WTC11 (cell line): Measurements from ENCODE around the gene MAGEA4.

Experiments used
- CREB1 ChIP-seq: sonication (generic); formaldehyde crosslinking; IDR thresholded peaks from 2 replicates; pipeline ENCODE4 v1.8.0; 2023; ENCODE audit warnings: mild to moderate bottlenecking, missing genetic modification reagents
- OVOL2 ChIP-seq: fragments of 250-450 bp; sonication (Bioruptor Pico); IDR thresholded peaks from 2 replicates; pipeline ENCODE4 v1.9.0; 2021; ENCODE audit warnings: mild to moderate bottlenecking, borderline replicate concordance
- SP1 ChIP-seq: sonication (generic); formaldehyde crosslinking; conservative IDR thresholded peaks from 2 replicates; pipeline ENCODE4 v1.8.1; 2022; ENCODE audit warnings: missing genetic modification reagents
- TCF7 ChIP-seq: sonication (generic); formaldehyde crosslinking; IDR thresholded peaks from 2 replicates; pipeline ENCODE4 v1.8.0; 2022; ENCODE audit warnings: mild to moderate bottlenecking, low read depth, missing genetic modification reagents, moderate library complexity
- ZNF138 ChIP-seq: sonication (generic); formaldehyde crosslinking; conservative IDR thresholded peaks from 2 replicates; pipeline ENCODE4 v1.8.1; 2022; ENCODE audit warnings: mild to moderate bottlenecking, moderate library complexity, missing genetic modification reagents
- ZNF317 ChIP-seq: sonication (generic); formaldehyde crosslinking; IDR thresholded peaks from 2 replicates; pipeline ENCODE4 v1.8.1; 2023; ENCODE audit warnings: low read depth, mild to moderate bottlenecking, moderate library complexity, missing genetic modification reagents, borderline replicate concordance
- TF ChIP-seq, protein P1 (sequence below): sonication (generic); formaldehyde crosslinking; IDR thresholded peaks from 2 replicates; pipeline ENCODE4 v1.8.1; 2023; ENCODE audit warnings: mild to moderate bottlenecking, missing genetic modification reagents
- TF ChIP-seq, protein P2 (sequence below): fragments of 200-600 bp; IDR thresholded peaks from 2 replicates; pipeline ENCODE4 v1.8.0; 2022; ENCODE audit warnings: antibody characterized with exemption
- TF ChIP-seq, protein P3 (sequence below): sonication (generic); formaldehyde crosslinking; IDR thresholded peaks from 2 replicates; pipeline ENCODE4 v1.8.1; 2022; ENCODE audit warnings: mild to moderate bottlenecking, moderate library complexity, missing genetic modification reagents
- TF ChIP-seq, protein P4 (sequence below): sonication (generic); formaldehyde crosslinking; IDR thresholded peaks from 2 replicates; pipeline ENCODE4 v1.8.0; 2022; ENCODE audit warnings: missing genetic modification reagents
- TF ChIP-seq, protein P5 (sequence below): sonication (generic); formaldehyde crosslinking; IDR thresholded peaks from 2 replicates; pipeline ENCODE4 v1.8.0; 2022; ENCODE audit warnings: mild to moderate bottlenecking, missing genetic modification reagents

DNA sequence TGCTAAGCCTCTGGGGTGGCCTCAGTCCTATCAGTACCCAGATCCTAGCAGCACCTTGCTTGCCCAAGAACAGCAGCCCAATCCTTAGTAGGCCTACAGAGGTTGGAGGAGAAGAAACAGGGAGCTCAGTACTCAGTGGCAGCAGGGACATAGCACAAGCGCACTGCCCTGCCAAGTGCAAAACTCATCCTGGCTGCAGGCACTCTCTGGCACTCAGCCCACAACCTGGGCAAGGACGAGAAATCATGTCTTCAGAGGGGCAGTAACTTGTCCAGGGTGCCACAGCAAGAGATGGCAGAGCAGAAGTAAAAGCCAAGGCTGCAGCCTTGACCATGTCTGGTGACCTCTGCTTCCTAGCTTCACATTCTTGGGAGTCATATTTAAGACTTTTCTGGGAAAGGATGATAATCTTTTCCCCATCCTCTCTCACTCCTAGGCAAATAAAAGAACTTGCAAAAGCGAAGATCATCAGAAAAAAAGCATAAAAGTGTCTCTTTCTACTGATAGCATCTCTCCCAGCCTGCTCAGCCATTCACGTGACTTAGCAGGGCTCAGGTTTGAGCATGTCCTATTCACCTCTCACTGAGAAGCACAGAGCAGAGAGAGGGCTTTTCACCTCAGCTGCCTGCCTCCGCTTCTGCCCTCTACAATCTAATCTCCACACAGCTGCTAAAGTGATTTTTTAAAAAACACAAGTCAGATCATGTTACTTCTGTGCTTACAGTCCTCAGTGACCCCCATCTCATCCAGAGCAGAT is 37.2 kb upstream of the MAGEA4 start:
- TF ChIP-seq, protein P1, sequence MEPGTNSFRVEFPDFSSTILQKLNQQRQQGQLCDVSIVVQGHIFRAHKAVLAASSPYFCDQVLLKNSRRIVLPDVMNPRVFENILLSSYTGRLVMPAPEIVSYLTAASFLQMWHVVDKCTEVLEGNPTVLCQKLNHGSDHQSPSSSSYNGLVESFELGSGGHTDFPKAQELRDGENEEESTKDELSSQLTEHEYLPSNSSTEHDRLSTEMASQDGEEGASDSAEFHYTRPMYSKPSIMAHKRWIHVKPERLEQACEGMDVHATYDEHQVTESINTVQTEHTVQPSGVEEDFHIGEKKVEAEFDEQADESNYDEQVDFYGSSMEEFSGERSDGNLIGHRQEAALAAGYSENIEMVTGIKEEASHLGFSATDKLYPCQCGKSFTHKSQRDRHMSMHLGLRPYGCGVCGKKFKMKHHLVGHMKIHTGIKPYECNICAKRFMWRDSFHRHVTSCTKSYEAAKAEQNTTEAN = no peak
- no peak for TF ChIP-seq ZNF138 (CRISPR knock-in tag)
- no peak for TF ChIP-seq ZNF317
- TF ChIP-seq, protein P2, sequence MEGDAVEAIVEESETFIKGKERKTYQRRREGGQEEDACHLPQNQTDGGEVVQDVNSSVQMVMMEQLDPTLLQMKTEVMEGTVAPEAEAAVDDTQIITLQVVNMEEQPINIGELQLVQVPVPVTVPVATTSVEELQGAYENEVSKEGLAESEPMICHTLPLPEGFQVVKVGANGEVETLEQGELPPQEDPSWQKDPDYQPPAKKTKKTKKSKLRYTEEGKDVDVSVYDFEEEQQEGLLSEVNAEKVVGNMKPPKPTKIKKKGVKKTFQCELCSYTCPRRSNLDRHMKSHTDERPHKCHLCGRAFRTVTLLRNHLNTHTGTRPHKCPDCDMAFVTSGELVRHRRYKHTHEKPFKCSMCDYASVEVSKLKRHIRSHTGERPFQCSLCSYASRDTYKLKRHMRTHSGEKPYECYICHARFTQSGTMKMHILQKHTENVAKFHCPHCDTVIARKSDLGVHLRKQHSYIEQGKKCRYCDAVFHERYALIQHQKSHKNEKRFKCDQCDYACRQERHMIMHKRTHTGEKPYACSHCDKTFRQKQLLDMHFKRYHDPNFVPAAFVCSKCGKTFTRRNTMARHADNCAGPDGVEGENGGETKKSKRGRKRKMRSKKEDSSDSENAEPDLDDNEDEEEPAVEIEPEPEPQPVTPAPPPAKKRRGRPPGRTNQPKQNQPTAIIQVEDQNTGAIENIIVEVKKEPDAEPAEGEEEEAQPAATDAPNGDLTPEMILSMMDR = no peak
- TF ChIP-seq, protein P3, sequence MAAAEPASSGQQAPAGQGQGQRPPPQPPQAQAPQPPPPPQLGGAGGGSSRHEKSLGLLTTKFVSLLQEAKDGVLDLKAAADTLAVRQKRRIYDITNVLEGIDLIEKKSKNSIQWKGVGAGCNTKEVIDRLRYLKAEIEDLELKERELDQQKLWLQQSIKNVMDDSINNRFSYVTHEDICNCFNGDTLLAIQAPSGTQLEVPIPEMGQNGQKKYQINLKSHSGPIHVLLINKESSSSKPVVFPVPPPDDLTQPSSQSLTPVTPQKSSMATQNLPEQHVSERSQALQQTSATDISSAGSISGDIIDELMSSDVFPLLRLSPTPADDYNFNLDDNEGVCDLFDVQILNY (CRISPR knock-in tag) = no peak
- no peak for TF ChIP-seq SP1 (CRISPR knock-in tag)
- no peak for TF ChIP-seq OVOL2 (CRISPR knock-in tag)
- no peak for TF ChIP-seq TCF7 (CRISPR knock-in tag)
- no peak for TF ChIP-seq CREB1 (CRISPR knock-in tag)
- TF ChIP-seq, protein P4, sequence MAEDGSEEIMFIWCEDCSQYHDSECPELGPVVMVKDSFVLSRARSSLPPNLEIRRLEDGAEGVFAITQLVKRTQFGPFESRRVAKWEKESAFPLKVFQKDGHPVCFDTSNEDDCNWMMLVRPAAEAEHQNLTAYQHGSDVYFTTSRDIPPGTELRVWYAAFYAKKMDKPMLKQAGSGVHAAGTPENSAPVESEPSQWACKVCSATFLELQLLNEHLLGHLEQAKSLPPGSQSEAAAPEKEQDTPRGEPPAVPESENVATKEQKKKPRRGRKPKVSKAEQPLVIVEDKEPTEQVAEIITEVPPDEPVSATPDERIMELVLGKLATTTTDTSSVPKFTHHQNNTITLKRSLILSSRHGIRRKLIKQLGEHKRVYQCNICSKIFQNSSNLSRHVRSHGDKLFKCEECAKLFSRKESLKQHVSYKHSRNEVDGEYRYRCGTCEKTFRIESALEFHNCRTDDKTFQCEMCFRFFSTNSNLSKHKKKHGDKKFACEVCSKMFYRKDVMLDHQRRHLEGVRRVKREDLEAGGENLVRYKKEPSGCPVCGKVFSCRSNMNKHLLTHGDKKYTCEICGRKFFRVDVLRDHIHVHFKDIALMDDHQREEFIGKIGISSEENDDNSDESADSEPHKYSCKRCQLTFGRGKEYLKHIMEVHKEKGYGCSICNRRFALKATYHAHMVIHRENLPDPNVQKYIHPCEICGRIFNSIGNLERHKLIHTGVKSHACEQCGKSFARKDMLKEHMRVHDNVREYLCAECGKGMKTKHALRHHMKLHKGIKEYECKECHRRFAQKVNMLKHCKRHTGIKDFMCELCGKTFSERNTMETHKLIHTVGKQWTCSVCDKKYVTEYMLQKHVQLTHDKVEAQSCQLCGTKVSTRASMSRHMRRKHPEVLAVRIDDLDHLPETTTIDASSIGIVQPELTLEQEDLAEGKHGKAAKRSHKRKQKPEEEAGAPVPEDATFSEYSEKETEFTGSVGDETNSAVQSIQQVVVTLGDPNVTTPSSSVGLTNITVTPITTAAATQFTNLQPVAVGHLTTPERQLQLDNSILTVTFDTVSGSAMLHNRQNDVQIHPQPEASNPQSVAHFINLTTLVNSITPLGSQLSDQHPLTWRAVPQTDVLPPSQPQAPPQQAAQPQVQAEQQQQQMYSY (CRISPR knock-in tag) = no peak
- TF ChIP-seq, protein P5, sequence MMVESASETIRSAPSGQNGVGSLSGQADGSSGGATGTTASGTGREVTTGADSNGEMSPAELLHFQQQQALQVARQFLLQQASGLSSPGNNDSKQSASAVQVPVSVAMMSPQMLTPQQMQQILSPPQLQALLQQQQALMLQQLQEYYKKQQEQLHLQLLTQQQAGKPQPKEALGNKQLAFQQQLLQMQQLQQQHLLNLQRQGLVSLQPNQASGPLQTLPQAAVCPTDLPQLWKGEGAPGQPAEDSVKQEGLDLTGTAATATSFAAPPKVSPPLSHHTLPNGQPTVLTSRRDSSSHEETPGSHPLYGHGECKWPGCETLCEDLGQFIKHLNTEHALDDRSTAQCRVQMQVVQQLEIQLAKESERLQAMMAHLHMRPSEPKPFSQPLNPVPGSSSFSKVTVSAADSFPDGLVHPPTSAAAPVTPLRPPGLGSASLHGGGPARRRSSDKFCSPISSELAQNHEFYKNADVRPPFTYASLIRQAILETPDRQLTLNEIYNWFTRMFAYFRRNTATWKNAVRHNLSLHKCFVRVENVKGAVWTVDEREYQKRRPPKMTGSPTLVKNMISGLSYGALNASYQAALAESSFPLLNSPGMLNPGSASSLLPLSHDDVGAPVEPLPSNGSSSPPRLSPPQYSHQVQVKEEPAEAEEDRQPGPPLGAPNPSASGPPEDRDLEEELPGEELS (CRISPR knock-in tag) = no peak
